ENCODE results near the gene ZNF710. TPM values are rescaled to one million over a fixed set of nuclear protein-coding genes. Genes with fewer than 3 reads are reported as not detected.

ZNF710 gene
- total RNA-seq, 1 donor from 2014 or later, result 26.8 TPM

- no peaks in the 10 kb centered on the region for H3K27me3 ChIP-seq (ENCODE audit: control insufficient read depth, insufficient read depth, low read length)
- TF ChIP-seq, protein P1, sequence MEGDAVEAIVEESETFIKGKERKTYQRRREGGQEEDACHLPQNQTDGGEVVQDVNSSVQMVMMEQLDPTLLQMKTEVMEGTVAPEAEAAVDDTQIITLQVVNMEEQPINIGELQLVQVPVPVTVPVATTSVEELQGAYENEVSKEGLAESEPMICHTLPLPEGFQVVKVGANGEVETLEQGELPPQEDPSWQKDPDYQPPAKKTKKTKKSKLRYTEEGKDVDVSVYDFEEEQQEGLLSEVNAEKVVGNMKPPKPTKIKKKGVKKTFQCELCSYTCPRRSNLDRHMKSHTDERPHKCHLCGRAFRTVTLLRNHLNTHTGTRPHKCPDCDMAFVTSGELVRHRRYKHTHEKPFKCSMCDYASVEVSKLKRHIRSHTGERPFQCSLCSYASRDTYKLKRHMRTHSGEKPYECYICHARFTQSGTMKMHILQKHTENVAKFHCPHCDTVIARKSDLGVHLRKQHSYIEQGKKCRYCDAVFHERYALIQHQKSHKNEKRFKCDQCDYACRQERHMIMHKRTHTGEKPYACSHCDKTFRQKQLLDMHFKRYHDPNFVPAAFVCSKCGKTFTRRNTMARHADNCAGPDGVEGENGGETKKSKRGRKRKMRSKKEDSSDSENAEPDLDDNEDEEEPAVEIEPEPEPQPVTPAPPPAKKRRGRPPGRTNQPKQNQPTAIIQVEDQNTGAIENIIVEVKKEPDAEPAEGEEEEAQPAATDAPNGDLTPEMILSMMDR (IDR thresholded peaks at IDR 0.05; ENCODE audit: insufficient read depth, low read length, poor library complexity, severe bottlenecking), result no peak
- no peak for DNase-seq (ENCODE audit: low read depth)
- H3K4me3 ChIP-seq (ENCODE audit: low read depth, low read length), result no peak overlapping the region
- no peaks in the 10 kb centered on the region for H3K36me3 ChIP-seq (ENCODE audit: control insufficient read depth, insufficient read depth, low read length)
Observed at GRCh38 chr15:90036343-90036742, 35.2 kb downstream of the ZNF710 start.

DNA sequence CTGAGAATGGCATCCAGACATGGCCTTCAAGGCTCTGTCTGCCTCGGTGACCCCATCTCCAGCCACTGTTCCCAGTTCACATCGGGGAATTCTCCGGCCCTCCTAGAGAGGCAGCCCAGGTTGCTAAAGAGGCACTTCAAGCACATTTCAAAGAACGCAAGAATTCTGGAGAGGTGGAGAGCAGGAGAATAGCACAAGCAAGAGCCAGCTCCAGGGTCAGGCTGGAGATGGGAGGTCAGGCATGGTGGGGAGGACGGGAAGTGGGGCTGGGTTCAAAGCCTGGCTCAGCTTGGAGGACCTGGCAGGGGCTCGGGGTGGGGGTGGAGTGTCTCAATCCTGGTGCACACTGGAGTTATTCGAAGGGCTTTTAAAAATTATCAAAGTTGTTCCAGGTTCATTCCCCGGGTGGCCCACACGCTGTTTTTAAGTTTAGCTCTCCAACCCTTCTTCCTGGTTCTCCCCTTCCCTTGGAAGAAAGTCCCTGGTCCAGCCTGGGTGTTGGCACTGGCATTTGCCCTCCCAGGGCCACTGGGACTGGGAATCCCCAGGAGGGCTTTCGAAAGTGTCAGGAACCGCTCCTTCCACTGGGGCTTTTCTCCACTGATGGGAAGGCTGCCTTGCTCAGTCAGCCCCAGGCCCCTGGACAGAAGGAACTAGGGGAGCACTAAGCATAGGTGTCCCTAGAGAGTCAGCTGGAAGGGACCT, 35.8 kb downstream of the ZNF710 start:
- no peaks in the 10 kb centered on the region for H3K27me3 ChIP-seq (ENCODE audit: control insufficient read depth, insufficient read depth, low read length)
- TF ChIP-seq, protein P1 (IDR thresholded peaks at IDR 0.05; ENCODE audit: insufficient read depth, low read length, poor library complexity, severe bottlenecking), result no peak
- no peak for DNase-seq (ENCODE audit: low read depth)
- no peaks in the 10 kb centered on the region for H3K36me3 ChIP-seq (ENCODE audit: control insufficient read depth, insufficient read depth, low read length)
- no peak overlapping the region for H3K4me3 ChIP-seq (ENCODE audit: low read depth, low read length)

- Histone ChIP-seq H3K4me3 (ENCODE audit: low read depth, low read length) (no peak overlapping the region), H3K36me3 (ENCODE audit: control insufficient read depth, insufficient read depth, low read length) (no peaks in the 10 kb centered on the region), H3K27me3 (ENCODE audit: control insufficient read depth, insufficient read depth, low read length) (no peaks in the 10 kb centered on the region)
- no peak for DNase-seq (ENCODE audit: low read depth)
- TF ChIP-seq, protein P1 (IDR thresholded peaks at IDR 0.05; ENCODE audit: insufficient read depth, low read length, poor library complexity, severe bottlenecking), result no peak
Observed at GRCh38 chr15:90037511-90037860, 36.4 kb downstream of the ZNF710 start.

GRCh38 chr15:90037961-90038631, 37.0 kb downstream of the ZNF710 start:
- no peaks in the 10 kb centered on the region for H3K27me3 ChIP-seq (ENCODE audit: control insufficient read depth, insufficient read depth, low read length)
- H3K4me3 ChIP-seq (ENCODE audit: low read depth, low read length), result no peak overlapping the region
- no peak for DNase-seq (ENCODE audit: low read depth)
- no peaks in the 10 kb centered on the region for H3K36me3 ChIP-seq (ENCODE audit: control insufficient read depth, insufficient read depth, low read length)
- TF ChIP-seq, protein P1 (IDR thresholded peaks at IDR 0.05; ENCODE audit: insufficient read depth, low read length, poor library complexity, severe bottlenecking), result no peak

GRCh38 chr15:90038632-90039095, 37.5 kb downstream of the ZNF710 start:
- TF ChIP-seq, protein P1 (IDR thresholded peaks at IDR 0.05; ENCODE audit: insufficient read depth, low read length, poor library complexity, severe bottlenecking), result no peak
- H3K36me3 ChIP-seq (ENCODE audit: control insufficient read depth, insufficient read depth, low read length), result no peaks in the 10 kb centered on the region
- H3K4me3 ChIP-seq (ENCODE audit: low read depth, low read length), result no peak overlapping the region
- no peak for DNase-seq (ENCODE audit: low read depth)
- H3K27me3 ChIP-seq (ENCODE audit: control insufficient read depth, insufficient read depth, low read length), result no peaks in the 10 kb centered on the region
